ENCODE data around the gene CACNG3. TPM values are rescaled to one million over a fixed set of nuclear protein-coding genes. Genes with fewer than 3 reads are reported as not detected.

The CACNG3 gene
- total RNA-seq, 2 experiments from 2014 or later: not detected

DNA sequence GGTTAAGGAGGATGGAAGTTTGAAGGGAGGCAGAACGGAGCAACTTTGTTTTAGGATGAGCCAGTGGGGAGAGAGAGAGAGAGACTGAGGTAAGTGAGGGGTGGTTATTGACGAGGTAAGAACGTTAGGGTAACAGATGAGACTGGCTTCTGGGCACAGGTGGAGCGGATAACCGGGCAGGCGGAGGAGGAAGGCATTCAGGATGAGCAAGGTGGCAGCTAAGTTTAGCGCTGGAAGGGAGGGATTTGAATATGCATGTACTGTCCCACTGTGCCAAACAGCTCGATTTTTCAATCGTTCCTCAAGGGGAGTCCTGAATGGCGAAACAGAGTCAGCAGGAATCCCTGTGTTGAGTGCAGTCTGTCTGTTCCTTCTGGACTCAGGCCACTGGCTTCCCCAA, 35.8 kb downstream of the CACNG3 start:
- H3K4me3 ChIP-seq (ENCODE audit: low read length): no peak overlapping the region
- H3K27ac Mint-ChIP-seq: no peak overlapping the region
- TF ChIP-seq, protein P1, sequence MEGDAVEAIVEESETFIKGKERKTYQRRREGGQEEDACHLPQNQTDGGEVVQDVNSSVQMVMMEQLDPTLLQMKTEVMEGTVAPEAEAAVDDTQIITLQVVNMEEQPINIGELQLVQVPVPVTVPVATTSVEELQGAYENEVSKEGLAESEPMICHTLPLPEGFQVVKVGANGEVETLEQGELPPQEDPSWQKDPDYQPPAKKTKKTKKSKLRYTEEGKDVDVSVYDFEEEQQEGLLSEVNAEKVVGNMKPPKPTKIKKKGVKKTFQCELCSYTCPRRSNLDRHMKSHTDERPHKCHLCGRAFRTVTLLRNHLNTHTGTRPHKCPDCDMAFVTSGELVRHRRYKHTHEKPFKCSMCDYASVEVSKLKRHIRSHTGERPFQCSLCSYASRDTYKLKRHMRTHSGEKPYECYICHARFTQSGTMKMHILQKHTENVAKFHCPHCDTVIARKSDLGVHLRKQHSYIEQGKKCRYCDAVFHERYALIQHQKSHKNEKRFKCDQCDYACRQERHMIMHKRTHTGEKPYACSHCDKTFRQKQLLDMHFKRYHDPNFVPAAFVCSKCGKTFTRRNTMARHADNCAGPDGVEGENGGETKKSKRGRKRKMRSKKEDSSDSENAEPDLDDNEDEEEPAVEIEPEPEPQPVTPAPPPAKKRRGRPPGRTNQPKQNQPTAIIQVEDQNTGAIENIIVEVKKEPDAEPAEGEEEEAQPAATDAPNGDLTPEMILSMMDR (IDR thresholded peaks at IDR 0.05): no peak
- ChIA-PET POLR2A (no interaction called here), CTCF (no interaction called here)
- no peaks in the 10 kb centered on the region for H3K36me3 Mint-ChIP-seq (ENCODE audit: low read depth)
- H3K4me3 Mint-ChIP-seq: no peak overlapping the region
- ATAC-seq (ENCODE audit: poor library complexity) (no peak), DNase-seq (no peak)
- no peaks in the 10 kb centered on the region for H3K36me3 ChIP-seq (ENCODE audit: insufficient read depth, low read length)
- intact Hi-C loops (cut with DNase I, micrococcal nuclease): no loop called here
- peaks cover 7 to 14% of the 10 kb centered on the region in 2 experiments for H3K27me3 ChIP-seq (ENCODE audit: control insufficient read depth in 1 of 2, insufficient read depth in 2 of 2, low read length in 2 of 2)
- H3K4me1 Mint-ChIP-seq (ENCODE audit: low read depth): no peaks in the 10 kb centered on the region
- no peaks in the 10 kb centered on the region for H3K4me1 ChIP-seq (ENCODE audit: insufficient read depth, low read length)
- H3K9me3 Mint-ChIP-seq: no peaks in the 10 kb centered on the region
- H3K9me3 ChIP-seq (ENCODE audit: control insufficient read depth in 1 of 2, insufficient read depth in 1 of 2, low read length in 2 of 2): no peaks in the 10 kb centered on the region
- H3K27me3 Mint-ChIP-seq: peaks cover 60% of the 10 kb centered on the region
- no peak overlapping the region for H3K27ac ChIP-seq (ENCODE audit: low read depth in 1 of 2, low read length in 2 of 2)

- Mint-ChIP-seq H3K27ac (no peak overlapping the region), H3K36me3 (ENCODE audit: low read depth) (no peaks in the 10 kb centered on the region), H3K4me1 (ENCODE audit: low read depth) (no peaks in the 10 kb centered on the region), H3K9me3 (no peaks in the 10 kb centered on the region), H3K4me3 (no peak overlapping the region), H3K27me3 (peaks cover 72% of the 10 kb centered on the region)
- H3K4me3 ChIP-seq (ENCODE audit: low read length): no peak overlapping the region
- no peaks in the 10 kb centered on the region for H3K4me1 ChIP-seq (ENCODE audit: insufficient read depth, low read length)
- no peaks in the 10 kb centered on the region for H3K36me3 ChIP-seq (ENCODE audit: insufficient read depth, low read length)
- ChIA-PET POLR2A (no interaction called here), CTCF (no interaction called here)
- peaks cover 5 to 16% of the 10 kb centered on the region in 2 experiments for H3K27me3 ChIP-seq (ENCODE audit: control insufficient read depth in 1 of 2, insufficient read depth in 2 of 2, low read length in 2 of 2)
- H3K9me3 ChIP-seq (ENCODE audit: control insufficient read depth in 1 of 2, insufficient read depth in 1 of 2, low read length in 2 of 2): no peaks in the 10 kb centered on the region
- DNase-seq (no peak), ATAC-seq (ENCODE audit: poor library complexity) (no peak)
- no peak overlapping the region for H3K27ac ChIP-seq (ENCODE audit: low read depth in 1 of 2, low read length in 2 of 2)
- TF ChIP-seq, protein P1 (IDR thresholded peaks at IDR 0.05): no peak
- intact Hi-C loops (cut with DNase I, micrococcal nuclease): no loop called here
Measured at GRCh38 chr16:24294131-24294530, 38.0 kb downstream of the CACNG3 start.

- H3K4me1 ChIP-seq (ENCODE audit: insufficient read depth, low read length): no peaks in the 10 kb centered on the region
- POLR2A ChIA-PET: no interaction called here
- H3K4me3 ChIP-seq (ENCODE audit: low read length): no peak overlapping the region
- no peak for ATAC-seq (ENCODE audit: poor library complexity)
- intact Hi-C loops (cut with DNase I, micrococcal nuclease): no loop called here
- CTCF ChIA-PET: no interaction called here
- Mint-ChIP-seq H3K4me1 (ENCODE audit: low read depth) (no peaks in the 10 kb centered on the region), H3K27ac (no peak overlapping the region), H3K4me3 (no peak overlapping the region), H3K36me3 (ENCODE audit: low read depth) (no peaks in the 10 kb centered on the region), H3K27me3 (peaks cover 70% of the 10 kb centered on the region), H3K9me3 (no peaks in the 10 kb centered on the region)
- H3K27ac ChIP-seq (ENCODE audit: low read depth in 1 of 2, low read length in 2 of 2): no peak overlapping the region
- peaks cover 5 to 21% of the 10 kb centered on the region in 2 experiments for H3K27me3 ChIP-seq (ENCODE audit: control insufficient read depth in 1 of 2, insufficient read depth in 2 of 2, low read length in 2 of 2)
- no peak for DNase-seq
- H3K9me3 ChIP-seq (ENCODE audit: control insufficient read depth in 1 of 2, insufficient read depth in 1 of 2, low read length in 2 of 2): no peaks in the 10 kb centered on the region
- TF ChIP-seq, protein P1 (IDR thresholded peaks at IDR 0.05): no peak
- H3K36me3 ChIP-seq (ENCODE audit: insufficient read depth, low read length): no peaks in the 10 kb centered on the region
Measured at GRCh38 chr16:24297375-24297774, 41.2 kb downstream of the CACNG3 start.

Data from CD4-positive, alpha-beta T cell (primary cell).